CD4-positive, alpha-beta T cell treated with Interleukin-15 for 4 hours (primary cell): ENCODE results near the gene TTC34.

Source experiments
- DNase-seq: peaks from one replicate; pipeline ENCODE4 v3.0.0-alpha.2; 2020; ENCODE audit warnings: low spot score

The TTC34 gene

DNA sequence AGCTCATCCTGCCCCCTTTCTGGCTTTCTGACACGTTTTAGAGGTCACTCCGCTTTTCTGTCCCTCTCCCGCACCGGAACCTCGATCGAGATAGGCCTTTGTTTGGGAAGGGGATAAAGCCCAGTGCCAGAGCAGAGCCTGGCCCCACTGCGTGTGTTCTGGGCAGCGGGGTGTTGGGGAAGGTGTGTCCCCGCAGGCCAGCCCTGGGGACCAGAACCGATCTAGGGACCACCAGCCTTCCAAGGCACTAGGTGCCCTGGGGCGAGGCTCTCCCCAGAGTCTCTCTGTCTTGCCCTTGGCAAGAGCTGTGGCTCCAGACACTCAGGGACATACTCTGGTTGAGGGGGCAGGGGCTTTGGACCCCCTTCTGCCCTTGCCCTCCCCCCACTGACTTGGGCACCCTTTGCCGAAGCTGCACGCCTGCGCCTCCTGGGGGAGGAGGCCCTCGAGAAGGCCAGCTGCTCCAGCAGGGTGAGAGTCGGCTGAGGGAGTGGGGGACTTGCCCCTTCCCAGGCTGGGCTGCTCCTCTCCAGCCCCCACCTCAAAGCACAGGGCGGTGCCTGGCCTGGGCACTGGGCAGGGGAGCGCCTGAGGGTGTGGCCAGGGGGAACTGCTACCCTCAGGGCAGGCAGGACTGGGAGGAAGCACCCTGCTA is 198.5 kb downstream of the TTC34 start:
- no peak for DNase-seq

DNA sequence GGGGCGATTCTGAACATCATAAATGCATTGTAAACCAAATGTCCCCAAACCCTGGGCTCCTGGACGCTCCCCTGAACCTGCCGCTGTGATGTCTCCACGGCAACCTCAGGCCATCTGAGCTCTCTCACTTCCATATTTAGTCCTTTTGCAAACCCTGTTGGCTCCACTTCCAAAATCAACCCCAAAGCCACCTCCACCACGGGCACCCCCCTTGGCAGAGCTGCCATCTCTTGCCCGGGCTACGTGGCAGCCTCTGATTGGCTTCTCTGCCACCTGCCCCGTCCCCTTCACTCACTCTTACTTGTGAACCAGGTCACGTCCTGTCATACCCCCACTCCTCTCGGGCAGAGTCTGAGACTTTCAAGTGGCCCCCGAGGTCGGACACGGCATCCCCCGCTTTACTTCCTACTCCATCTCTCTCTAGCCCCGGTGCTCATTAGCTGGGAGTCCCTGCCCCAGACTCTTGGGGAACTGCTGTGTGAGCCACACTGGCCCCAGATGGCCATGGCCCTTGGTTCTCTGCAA is 199.1 kb downstream of the TTC34 start:
- no peak for DNase-seq

GRCh38 chr1:2601721-2602303 is 199.7 kb downstream of the TTC34 start:
- DNase-seq: no peak

DNA sequence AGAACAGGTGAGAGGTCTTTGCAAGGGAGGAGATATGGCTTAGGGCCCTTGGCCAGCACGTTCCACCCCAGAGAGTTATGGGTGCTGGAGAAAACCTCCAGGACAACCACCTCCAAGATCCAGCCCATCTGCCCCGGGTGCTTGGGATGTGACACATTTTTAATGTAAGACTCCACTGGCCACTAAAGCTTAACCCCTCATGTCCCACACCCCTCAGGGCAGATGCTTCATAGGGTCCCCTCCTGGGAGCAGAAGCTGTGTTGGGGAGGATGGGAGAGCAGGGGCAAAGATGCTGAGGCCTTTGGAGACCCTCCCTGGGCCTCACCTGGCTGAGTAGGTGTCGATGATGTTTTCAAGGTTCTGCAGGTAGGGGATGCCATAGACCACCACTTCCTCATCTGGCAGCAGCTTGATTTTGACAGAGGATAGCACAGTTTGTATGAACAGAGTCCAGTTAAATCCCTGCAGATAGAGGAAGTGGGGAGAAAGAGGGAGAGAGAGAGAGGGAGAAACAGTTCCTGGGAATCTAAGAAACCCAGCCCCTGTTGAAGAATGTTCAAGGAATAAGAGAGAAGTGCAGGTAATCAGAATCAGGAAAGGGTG is 203.1 kb downstream of the TTC34 start:
- DNase-seq: no peak

GRCh38 chr1:2597441-2598328 is 203.8 kb downstream of the TTC34 start:
- DNase-seq: no peak

DNA sequence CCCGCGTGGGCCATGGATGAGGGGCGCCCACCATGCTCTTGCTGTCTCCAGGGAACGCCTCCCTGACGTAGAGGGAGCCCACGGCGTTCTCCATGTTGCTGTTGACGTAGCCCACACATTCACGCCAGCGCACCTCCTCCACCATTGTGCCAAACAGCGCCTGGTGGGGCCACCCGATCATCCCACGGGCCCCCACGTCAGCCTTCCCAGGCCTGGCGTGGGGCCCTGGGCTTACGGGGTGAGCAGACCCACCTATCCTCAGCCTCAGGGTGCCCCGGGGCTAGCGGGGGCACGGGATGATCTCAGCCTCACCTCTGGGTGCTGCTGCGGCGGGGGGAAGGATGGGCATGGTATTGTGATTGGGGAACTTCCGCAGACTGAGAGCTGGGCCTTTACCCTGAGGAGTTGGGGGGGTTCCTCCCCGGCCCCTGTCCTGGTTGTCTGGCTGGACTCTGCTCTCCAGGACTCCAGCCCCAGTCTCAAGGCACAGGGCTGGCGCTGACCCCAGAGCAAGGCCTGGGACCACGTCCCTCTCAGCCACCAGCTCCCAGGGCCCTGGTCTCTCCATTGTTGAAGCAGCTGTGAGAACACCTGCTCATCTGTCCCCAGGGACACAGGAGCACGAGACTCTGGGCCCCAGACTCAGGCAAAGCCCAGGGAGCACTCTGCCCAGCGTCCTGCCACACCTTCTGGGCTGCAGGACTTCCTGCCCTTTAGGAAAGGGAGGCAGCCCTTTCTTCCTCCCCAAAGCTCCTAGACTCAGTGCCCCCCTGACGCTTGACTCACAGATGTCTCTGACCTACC is 204.8 kb downstream of the TTC34 start:
- no peak for DNase-seq

DNA sequence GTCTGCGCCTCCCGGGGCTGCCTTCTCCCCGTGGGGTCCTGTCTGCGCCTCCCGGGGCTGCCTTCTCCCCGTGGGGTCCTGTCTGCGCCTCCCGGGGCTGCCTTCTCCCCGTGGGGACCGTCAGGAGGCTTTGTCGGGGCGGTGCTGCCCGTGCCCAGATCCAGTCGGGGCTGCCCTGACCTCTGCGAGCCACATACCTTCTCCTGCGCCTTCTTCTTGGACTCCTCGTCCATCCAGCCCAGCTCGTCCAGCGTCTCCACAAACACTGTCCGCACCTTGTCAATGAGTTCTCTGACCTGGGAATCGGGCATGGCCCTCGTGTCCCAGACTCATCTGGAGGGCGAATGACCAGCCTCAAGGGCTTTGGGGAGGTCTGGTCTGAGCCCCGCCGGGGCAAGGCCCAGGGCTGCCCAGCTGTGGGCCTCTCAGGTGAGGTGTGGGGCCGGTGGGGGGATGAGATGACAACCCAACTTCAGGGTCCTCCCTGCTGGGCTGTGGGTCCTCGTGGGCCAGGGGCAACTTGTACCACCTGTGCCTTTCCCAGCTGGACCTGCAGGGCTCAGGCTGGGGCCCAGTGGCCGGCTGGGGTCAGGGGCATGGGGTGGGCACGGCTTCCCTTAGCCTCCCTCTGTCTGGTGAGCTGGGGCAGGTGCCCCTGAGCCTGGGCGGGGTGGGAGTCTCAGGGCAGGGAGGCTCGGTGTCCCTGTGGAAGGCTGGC is 205.5 kb downstream of the TTC34 start:
- no peak for DNase-seq

DNA sequence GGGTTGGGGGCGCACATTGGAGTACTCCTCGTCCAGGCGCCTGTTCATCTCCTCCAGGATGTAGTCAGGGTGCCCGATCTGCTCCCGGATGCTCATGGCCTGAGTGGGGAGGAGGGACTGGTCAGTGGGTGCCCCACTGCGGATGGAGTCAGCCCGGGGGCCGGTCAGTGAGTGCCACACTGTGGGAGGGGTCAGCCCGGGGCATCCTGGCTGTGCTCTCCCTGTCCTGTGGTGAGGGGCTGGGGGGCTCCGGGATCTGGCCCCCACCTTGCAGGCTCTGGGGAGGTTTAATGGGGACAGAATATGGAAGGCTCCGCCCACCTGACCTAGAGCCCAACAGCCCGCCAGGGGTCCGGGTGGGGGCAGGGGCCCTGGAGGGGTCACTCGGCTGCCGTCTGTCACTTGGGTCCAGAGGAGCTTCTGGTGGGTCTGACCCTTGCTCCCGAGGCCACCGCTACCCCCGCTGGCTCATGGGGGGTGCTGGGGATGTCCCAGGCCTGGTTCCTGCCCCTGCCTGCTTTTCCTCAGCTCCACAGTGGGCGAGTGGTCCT is 206.2 kb downstream of the TTC34 start:
- DNase-seq: no peak

GRCh38 chr1:2594641-2595131 is 206.8 kb downstream of the TTC34 start:
- DNase-seq: no peak

DNA sequence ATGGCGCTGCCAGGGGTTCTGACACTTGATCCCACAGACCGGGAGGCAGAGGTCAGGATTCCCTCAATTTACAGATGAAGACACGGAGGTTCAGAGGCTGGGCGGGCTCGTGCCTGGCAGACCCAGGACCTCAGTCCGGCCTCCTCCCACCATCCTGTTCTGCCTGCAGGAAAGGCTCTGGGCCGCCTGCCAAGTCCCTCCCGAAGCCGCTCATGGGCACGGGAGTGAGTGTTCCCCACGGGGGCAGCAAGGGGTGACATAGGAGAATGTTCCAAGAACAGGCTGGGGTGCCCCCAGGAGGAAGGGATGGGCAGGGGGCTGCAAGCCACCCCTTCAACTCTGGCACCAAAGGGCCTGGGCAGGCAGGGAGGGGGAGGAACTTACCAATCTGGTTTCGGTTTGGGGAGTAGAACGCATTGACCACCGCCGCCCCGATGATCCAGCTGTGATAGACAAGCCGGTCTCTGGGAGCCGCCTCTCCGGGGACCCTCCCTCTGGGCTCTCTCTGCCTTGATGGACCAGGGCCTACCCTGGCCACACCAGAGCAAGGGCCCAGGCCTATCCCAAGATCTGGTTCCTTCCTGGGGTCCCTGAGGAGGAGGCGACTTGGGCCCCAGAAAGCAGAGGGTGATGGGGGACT is 207.4 kb downstream of the TTC34 start:
- DNase-seq: no peak

- no peak for DNase-seq
These were observed 208.1 kb downstream of the TTC34 start for GRCh38 chr1:2593251-2593878.

DNA sequence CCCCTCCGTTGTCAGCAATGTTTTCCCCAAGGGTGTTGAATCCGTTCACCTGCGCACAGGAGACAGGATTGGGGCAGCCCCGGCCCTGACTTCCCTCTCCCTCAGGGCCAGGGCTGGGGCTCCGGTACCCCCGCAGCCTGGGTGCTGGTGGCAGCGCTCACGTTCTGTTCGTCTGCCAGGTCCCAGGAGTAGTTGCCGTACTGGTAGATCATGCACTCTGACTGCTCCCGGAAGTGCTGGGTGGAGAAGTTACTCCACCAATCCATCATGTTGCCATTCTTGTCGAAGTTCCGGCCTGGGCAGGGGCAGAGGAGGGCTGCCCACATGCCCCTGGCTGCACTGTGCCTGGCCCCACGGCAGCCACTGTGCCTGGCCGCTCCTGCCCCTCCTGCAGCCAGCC is 208.8 kb downstream of the TTC34 start:
- DNase-seq: no peak

- no peak for DNase-seq
These were observed 209.8 kb downstream of the TTC34 start for GRCh38 chr1:2591581-2592261.

DNA sequence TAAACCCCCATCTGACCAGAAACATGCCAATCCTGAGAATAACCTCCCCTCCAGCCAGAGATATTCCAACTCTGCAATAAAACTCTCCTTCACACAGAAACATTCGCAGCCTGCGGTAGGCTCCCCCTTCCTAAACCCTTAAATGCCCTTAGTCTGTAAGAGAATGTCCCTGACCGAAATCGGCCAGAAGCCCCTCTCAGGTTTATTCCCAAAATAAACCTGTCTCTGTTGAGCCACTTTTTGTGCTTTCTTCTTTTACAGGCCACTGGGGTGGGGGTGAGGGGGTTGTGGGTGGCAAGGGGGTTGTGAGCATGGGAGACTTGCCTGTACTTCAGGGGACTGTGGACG is 210.3 kb downstream of the TTC34 start:
- DNase-seq: no peak

DNA sequence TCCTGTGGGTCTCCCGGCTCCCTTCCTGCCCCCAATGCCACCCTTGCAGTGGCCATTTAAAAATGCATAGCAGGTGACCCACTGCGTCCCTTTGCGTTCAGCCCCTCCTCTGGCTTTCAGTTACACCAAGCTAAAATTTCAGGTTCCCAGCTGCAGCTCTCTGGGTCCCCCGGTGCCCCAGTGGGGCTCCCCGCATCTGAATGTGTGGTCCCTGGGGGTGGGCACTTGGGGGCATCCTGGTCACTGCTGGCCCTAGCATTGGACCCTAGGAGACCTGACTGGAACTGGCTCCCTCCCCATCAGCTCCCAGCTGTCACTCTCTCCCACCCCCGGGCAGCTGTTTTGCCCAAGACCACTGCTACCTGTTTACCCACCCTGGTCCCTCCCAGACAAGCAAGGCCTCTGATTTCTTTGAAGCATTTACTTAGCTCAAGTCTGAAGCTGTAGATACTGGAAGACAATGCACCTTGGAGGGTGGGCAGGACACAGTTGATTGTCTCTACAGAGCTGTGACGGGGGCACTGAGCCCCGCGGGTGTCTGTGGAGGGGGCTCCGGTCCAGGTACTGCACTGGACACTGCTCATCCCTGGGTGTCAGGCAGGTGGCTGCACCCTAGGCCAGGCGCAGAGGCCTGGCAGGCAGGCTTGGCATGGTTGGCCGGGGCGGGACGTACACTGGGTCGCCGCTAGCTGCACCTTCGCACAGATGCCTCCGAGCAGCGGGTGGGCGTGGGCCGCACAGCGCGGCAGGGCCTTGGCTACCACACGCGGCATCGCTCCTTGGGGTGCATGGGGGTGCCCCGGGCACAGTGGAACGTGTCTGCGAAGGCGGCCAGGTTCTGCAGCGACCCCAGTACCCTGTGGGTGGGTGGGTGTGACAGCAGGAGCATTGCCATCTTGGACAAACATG is 211.0 kb downstream of the TTC34 start:
- no peak for DNase-seq

DNA sequence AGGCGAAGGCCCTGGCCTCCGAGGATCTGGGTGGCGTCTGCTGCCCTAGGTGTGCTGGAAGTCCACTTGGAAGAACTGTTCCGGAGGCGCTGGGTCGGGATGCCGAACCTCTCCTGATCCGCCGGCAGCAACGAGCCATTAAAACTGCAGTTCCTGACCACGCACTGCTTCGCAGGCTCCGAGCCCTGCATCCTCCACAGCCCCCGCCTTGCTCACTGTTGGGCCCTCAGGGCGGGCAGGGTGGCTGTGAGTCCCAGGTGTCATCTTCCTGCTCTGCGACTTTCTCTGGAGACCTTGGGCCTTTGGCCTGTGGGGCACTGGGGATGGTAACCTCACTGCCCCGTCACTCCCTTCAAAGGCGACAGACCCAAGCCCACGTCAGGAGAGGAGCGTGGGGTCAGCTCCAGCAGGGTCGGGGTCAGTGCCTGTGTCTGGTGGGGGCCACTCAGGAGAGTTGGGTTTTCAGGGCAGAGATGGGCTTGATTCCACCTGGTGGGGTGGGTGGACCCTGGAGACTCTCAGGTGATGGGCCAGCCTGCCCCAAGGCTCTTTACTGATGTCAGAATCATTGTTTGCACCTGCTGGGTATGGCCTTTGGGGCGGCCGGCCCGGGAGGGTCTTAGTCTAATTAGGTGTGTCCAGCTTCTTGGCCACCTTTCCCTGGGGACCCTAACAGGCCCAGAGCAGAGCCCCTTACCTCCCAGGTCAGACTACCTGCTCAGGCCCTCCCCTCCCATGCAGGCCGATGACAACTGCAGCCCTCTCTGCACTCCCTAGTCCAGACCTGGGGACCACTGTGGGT is 211.9 kb downstream of the TTC34 start:
- DNase-seq: no peak
